BLaER1 treated with 17β-estradiol and CSF1 and Interleukin-3, amounts not matched to agents 10 nM and 100 nM (cell line): ENCODE results near the gene UTF1.
A peak's percentile ranks its signal among the peaks of the same experiment; 100 is the strongest.

Experiments used
- H3K27ac ChIP-seq, 11 experiments: shearing (Covaris generic); formaldehyde crosslinking; 2 replicates each; pipeline ENCODE4 v1.8.1; 2022
- H3K27me3 ChIP-seq, 11 experiments: shearing (Covaris generic); formaldehyde crosslinking; 2 replicates each; pipeline ENCODE4 v1.8.1; 2022
- H3K36me3 ChIP-seq, 11 experiments: shearing (Covaris generic); formaldehyde crosslinking; 2 replicates each; pipeline ENCODE4 v1.8.1; 2022
- H3K4me1 ChIP-seq, 10 experiments: shearing (Covaris generic); formaldehyde crosslinking; 2 replicates each; pipeline ENCODE4 v1.8.1; 2022
- H3K4me2 ChIP-seq, 11 experiments: shearing (Covaris generic); formaldehyde crosslinking; 2 replicates each; pipeline ENCODE4 v1.8.1; 2022
- H3K4me3 ChIP-seq, 10 experiments: shearing (Covaris generic); formaldehyde crosslinking; 2 replicates each; pipeline ENCODE4 v1.8.1; 2022
- H3K9ac ChIP-seq, 11 experiments: shearing (Covaris generic); formaldehyde crosslinking; 2 replicates each; pipeline ENCODE4 v1.8.1; 2022
- H3K9me3 ChIP-seq, 11 experiments: shearing (Covaris generic); formaldehyde crosslinking; replicated peaks in 1 of 11; 2 replicates each; pipeline ENCODE4 v1.8.1; 2022
- H4K20me1 ChIP-seq, 11 experiments: shearing (Covaris generic); formaldehyde crosslinking; 2 replicates each; pipeline ENCODE4 v1.8.1; 2022
- Cebpa-rat ChIP-seq, 11 experiments: shearing (Covaris generic); IDR thresholded peaks; 2 replicates each; pipeline ENCODE4 v1.8.1; 2022

The UTF1 gene

DNA sequence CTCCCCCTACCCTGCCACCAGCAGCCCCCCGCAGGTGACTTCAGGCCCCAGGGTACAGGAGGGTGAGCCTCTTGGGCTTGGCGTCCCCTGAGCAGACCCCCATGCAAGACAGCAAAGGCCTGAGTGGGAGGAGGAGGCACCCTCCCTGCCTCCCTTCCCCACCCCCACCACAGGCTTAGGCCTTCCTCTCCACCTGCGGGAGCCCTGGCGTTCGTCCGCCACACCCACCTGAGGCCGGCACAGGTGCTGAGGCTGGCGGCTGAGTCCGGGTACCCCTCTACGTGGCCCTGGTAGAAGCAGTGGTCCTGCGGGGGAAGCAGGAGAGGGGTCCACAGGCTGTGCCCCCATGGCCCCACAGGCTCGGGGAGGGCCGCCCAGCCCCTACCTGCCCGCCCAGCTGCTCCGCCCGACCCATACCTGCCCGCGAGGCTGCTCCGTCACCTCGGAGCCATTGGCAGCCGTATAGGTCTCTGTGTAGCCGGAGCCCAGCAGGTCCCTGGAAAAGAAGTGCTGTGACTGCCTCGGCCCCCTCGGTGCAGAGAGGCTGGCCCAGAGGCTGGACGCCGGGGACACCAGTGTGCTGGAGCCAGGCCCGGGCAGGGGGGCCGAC is 43.6 kb downstream of the UTF1 start:
- H3K9ac ChIP-seq, result no peak overlapping the region; a peak in 1 of 22 replicates
- TF ChIP-seq Cebpa-rat (IDR thresholded peaks at IDR 0.05), result no peak
- no peak overlapping the region for H3K4me3 ChIP-seq
- no peaks in the 10 kb centered on the region for H3K9me3 ChIP-seq
- peak overlapping the region; percentile 12 to 75 (median 41); a peak in 13 of 22 replicates for H3K4me2 ChIP-seq
- H3K27me3 ChIP-seq, result peaks cover 18 to 34% (median 23%) of the 10 kb centered on the region in 11 experiments
- peaks cover 0 to 48% (median 0%) of the 10 kb centered on the region in 11 experiments; a peak in 9 of 22 replicates for H3K36me3 ChIP-seq
- peaks cover 43 to 75% (median 63%) of the 10 kb centered on the region in 10 experiments for H3K4me1 ChIP-seq
- H3K27ac ChIP-seq, result peak overlapping the region in 3 of 11 experiments; percentile 38 to 51 (median 48); a peak in 4 of 22 replicates
- peaks cover 0 to 83% (median 28%) of the 10 kb centered on the region in 11 experiments; a peak in 18 of 22 replicates for H4K20me1 ChIP-seq

DNA sequence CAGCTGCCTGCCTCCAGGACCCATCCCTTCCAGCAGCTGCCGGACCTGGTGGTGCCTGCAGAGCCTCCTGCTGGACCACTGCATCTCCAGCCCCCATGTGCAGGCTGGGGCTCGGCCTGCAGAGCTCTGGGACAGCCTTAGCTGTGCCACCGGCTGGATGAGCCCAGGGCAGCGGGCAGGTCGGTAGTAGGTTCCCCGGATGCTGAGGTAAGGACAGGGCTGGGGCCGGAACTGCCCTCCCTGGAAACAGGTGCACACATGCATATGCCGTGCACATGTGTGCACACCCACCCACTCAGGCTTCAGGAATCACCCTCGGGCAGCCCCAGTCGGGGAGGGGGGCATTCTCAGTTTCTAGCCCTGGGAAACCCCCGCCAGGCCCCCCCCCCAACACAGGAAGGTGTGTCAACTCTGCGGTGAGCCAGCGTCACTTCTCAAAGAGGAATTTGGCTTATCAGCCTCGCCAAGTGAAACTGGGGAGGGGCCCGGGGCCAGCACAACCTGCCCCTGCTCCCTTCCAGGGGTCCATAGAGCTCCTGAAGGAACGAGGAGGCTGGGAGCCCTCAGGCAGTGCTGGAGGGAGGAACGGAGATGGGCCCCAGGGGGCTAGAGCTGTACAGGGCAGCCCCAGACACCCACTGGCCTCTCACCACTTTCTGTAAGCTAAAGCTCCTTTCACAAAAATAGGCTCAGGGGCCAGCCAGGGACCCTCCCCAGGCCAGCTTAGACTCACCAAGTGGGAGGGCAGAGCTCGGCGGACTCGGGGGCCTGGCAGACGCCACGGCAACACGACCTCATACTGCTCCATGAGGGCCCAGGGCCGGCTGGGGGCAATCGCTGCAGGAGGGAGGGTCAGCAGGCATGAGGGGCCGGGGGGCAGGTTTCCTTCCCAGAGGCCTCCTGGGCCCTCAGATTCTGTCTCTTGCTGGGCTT is 45.0 kb downstream of the UTF1 start:
- peaks cover 57 to 78% (median 68%) of the 10 kb centered on the region in 10 experiments for H3K4me1 ChIP-seq
- peaks cover 4 to 83% (median 33%) of the 10 kb centered on the region in 11 experiments; a peak in 19 of 22 replicates for H4K20me1 ChIP-seq
- peak overlapping the region; percentile 4 to 83 (median 77); a peak in 21 of 22 replicates for H3K27ac ChIP-seq
- TF ChIP-seq Cebpa-rat (IDR thresholded peaks at IDR 0.05), result peak in 1 of 11 experiments; percentile 50; a peak in 2 of 22 replicates
- peak overlapping the region; percentile 49 to 75 (median 71) for H3K9ac ChIP-seq
- H3K9me3 ChIP-seq, result no peaks in the 10 kb centered on the region
- H3K4me2 ChIP-seq, result peak overlapping the region; percentile 87 to 100 (median 98)
- peak overlapping the region; percentile 30 to 72 (median 54); a peak in 19 of 20 replicates for H3K4me3 ChIP-seq
- H3K36me3 ChIP-seq, result peaks cover 0 to 46% (median 13%) of the 10 kb centered on the region in 11 experiments; a peak in 19 of 22 replicates
- H3K27me3 ChIP-seq, result peaks cover 18 to 34% (median 23%) of the 10 kb centered on the region in 11 experiments

DNA sequence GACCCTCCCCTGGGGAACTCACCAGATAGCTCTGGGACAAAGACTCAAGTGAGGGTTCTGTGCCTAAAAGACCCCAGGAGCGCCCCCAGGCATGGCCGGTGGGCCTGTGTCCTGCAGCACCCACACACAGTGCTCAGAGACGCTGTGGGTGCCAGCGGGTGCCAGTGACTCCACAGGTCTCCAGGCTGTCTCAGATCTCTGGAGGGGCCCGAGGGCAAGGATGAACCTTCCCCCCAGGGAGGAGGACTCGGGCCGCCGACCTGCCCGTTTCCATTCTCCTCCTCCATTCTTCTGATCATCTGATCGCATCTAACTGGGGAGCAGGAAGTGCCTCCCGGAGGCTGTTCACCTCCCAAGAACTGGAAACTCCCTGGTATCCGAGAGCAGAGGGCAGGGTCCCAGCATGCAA is 45.7 kb downstream of the UTF1 start:
- peaks cover 54 to 78% (median 67%) of the 10 kb centered on the region in 10 experiments for H3K4me1 ChIP-seq
- peak overlapping the region; percentile 87 to 100 (median 98) for H3K4me2 ChIP-seq

DNA sequence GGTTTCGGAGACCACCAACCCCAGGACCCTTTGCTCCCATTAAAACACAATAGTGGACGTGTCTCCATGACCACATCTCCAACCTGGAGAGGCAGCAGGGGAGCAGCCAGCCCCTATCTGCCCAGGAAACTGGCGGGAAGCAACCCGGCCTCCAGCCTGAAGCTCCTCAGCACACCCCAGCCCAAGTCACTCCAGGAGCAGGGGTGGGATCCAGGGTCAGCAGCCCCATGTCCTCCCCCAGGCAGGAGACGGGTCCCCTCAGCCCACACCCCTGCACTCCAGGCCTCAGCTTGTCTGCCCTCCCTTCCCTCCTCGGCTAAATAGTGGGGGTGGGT is 46.0 kb downstream of the UTF1 start:
- Histone ChIP-seq H3K36me3 (peaks cover 7 to 46% (median 22%) of the 10 kb centered on the region in 11 experiments), H3K9ac (peak overlapping the region; percentile 57 to 75 (median 71); a peak in 20 of 22 replicates), H3K9me3 (no peaks in the 10 kb centered on the region), H3K27ac (peak overlapping the region in 9 of 11 experiments; percentile 47 to 83 (median 78); a peak in 17 of 22 replicates), H3K4me1 (peaks cover 54 to 78% (median 68%) of the 10 kb centered on the region in 10 experiments), H3K4me3 (peak overlapping the region; percentile 36 to 72 (median 54)), H3K4me2 (peak overlapping the region; percentile 87 to 100 (median 98)), H3K27me3 (peaks cover 18 to 34% (median 23%) of the 10 kb centered on the region in 11 experiments), H4K20me1 (peaks cover 4 to 83% (median 39%) of the 10 kb centered on the region in 11 experiments; a peak in 19 of 22 replicates)
- TF ChIP-seq Cebpa-rat (IDR thresholded peaks at IDR 0.05), result no peak

More for the DNA sequence above, 45.7 kb downstream of the UTF1 start:
- H3K27me3 ChIP-seq, result peaks cover 18 to 34% (median 23%) of the 10 kb centered on the region in 11 experiments
- no peak for TF ChIP-seq Cebpa-rat (IDR thresholded peaks at IDR 0.05)
- H3K27ac ChIP-seq, result peak overlapping the region; percentile 4 to 83 (median 77); a peak in 20 of 22 replicates
- peaks cover 4 to 83% (median 39%) of the 10 kb centered on the region in 11 experiments; a peak in 19 of 22 replicates for H4K20me1 ChIP-seq
- H3K9ac ChIP-seq, result peak overlapping the region; percentile 49 to 75 (median 71); a peak in 21 of 22 replicates
- peak overlapping the region; percentile 30 to 72 (median 54); a peak in 19 of 20 replicates for H3K4me3 ChIP-seq
- H3K36me3 ChIP-seq, result peaks cover 3 to 46% (median 20%) of the 10 kb centered on the region in 11 experiments; a peak in 21 of 22 replicates
- no peaks in the 10 kb centered on the region for H3K9me3 ChIP-seq

DNA sequence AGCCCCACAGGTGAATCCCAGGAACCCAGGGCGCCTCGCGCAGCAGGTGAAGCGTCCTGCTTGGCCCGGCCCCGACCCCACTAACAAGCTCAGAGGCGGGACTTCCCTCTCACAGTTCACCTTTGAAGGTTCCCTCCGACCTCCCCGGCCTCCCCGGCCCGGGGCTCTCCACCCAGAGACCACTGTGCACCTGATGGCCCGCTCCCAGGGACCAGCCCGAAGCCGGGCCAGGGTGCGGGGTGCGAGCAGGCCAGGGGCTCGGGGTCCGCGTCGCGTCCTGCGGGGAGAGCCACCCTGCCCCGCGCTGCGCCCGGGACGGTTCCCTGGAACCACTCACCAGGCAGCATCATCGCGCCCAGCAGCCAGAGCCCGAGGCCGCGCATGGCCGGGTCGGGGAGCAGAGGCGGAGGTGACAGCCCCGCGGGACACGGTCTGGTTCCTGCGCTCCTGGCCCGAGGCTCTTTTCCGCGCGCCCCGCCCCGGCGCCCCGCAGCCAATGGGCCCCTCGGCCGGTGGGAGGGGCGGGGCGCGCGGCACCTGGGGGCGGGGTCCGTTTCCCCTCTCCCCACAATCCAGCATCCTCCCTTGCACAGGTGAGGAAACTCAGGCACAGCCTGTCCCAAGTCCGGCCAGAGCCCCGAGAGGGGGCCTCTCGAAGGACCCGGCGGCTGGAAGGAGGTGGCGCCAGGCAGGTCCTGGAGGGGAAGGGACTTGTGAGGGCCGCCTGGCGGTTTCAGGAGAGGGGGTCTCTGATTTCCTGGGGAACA is 46.6 kb downstream of the UTF1 start, which contains the start of gene ADAM8:
Gene ADAM8 (minus strand): TSS at position 434 of the 767 bp plus-strand sequence. CDS start 51 bp downstream, at position 383.
- peak within 1 kb of the TSS; percentile 36 to 72 (median 54) for H3K4me3 ChIP-seq
- peaks cover 54 to 78% (median 68%) of the 10 kb centered on the region in 10 experiments for H3K4me1 ChIP-seq
- H3K4me2 ChIP-seq, result peak within 1 kb of the TSS; percentile 87 to 100 (median 98)
- TF ChIP-seq Cebpa-rat (IDR thresholded peaks at IDR 0.05), result no peak
- H3K27ac ChIP-seq, result peak within 1 kb of the TSS in 10 of 11 experiments; percentile 57 to 83 (median 78); a peak in 19 of 22 replicates
- H3K27me3 ChIP-seq, result peaks cover 18 to 34% (median 23%) of the 10 kb centered on the region in 11 experiments
- H3K9me3 ChIP-seq, result no peaks in the 10 kb centered on the region
- H3K9ac ChIP-seq, result peak within 1 kb of the TSS; percentile 57 to 75 (median 71); a peak in 21 of 22 replicates
- peaks cover 12 to 46% (median 27%) of the 10 kb centered on the region in 11 experiments for H3K36me3 ChIP-seq
- H4K20me1 ChIP-seq, result peaks cover 4 to 81% (median 39%) of the 10 kb centered on the region in 11 experiments; a peak in 19 of 22 replicates

DNA sequence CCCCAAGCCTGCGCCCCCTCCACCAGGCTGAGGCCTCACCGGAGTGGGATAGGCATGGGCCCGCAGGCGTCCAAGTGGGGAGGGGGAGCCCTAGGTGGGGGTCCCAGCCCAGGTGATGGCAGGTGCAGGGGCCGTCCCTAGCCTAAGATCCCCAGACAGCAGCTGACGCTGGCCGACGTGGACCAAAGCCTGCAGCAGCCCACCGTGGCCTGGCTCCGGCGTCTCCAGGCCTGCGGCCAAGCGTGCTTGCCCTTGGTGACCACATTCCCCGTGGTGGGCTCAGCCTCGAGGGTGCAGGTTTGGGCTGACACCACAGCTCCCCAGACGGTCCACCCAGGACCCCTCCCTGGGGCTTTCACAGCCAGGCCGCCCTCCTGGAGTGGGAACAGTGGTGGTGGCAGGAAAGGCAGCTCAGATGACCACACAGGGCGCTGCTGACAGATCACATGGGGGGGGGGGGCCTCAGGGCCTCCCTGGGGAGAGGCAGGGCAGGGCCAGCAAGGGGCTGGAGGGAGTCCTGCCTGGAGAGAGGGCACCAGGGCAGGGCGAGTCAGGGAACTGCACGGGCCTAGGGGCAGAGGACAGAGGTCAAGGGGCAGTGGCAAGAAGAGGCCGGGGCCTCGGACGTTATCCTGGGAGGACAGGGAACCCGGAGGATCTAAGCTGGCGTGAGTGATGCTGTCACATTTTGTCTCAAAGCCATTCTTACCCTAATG is 47.4 kb downstream of the UTF1 start:
- Histone ChIP-seq H3K4me1 (peaks cover 54 to 78% (median 68%) of the 10 kb centered on the region in 10 experiments), H3K9ac (peak overlapping the region in 10 of 11 experiments; percentile 31 to 74 (median 61); a peak in 10 of 22 replicates)
- TF ChIP-seq Cebpa-rat (IDR thresholded peaks at IDR 0.05), result no peak

More for the DNA sequence above, 47.4 kb downstream of the UTF1 start:
- Histone ChIP-seq H3K27me3 (peaks cover 18 to 34% (median 23%) of the 10 kb centered on the region in 11 experiments), H3K27ac (peak overlapping the region in 8 of 11 experiments; percentile 45 to 79 (median 71); a peak in 16 of 22 replicates), H4K20me1 (peaks cover 4 to 85% (median 39%) of the 10 kb centered on the region in 11 experiments; a peak in 19 of 22 replicates), H3K9me3 (no peaks in the 10 kb centered on the region), H3K4me2 (peak overlapping the region; percentile 87 to 100 (median 98)), H3K4me3 (peak overlapping the region in 3 of 10 experiments; percentile 62 to 72 (median 64); a peak in 5 of 20 replicates), H3K36me3 (peaks cover 20 to 49% (median 35%) of the 10 kb centered on the region in 11 experiments)
